ENCODE results near the gene OR2T11. TPM values are rescaled to one million over a fixed set of nuclear protein-coding genes. Genes with fewer than 3 reads are reported as not detected.
A peak's percentile ranks its signal among the peaks of the same experiment; 100 is the strongest.
"Not testable (repeated sequence)": the region's sequence is repeated elsewhere in the genome, so short reads cannot be mapped to it uniquely, and the experiment has no call there.

OR2T11 gene
- total RNA-seq, 2 experiments from 2014 or later = not detected

DNA sequence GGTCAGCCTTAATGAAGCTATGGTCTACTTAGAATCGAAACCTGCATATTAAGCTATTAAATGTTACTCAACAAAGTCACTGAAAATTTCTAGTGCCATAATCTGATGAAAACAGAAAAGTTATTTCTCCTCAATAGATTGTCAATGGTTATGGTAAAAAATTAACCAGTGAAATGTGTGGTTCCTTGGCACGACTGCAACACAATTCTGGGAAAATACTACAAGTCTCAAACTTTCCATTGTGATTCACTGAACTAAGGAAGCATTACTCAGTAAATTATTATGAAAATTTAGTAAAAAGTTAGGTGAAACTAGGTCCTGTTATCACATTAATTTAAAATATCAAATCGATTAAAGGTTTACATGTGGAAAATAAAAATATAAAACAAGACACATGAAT, 24.6 kb downstream of the OR2T11 start:
- peaks cover 2% of the 10 kb centered on the region for H3K27me3 Mint-ChIP-seq
- H3K27ac Mint-ChIP-seq = no peak overlapping the region
- no peak for DNase-seq
- H3K4me3 Mint-ChIP-seq = no peak overlapping the region
- ChIA-PET CTCF (interaction anchor here (1.4 kb wide), 1 partner anchor 14 kb away, joined by 5 read pairs; no protein-coding TSS in a partner anchor), POLR2A (no interaction called here)
- no peaks in the 10 kb centered on the region for H3K36me3 Mint-ChIP-seq
- peaks cover 11% of the 10 kb centered on the region for H3K4me1 Mint-ChIP-seq (ENCODE audit: low read depth)
- no peaks in the 10 kb centered on the region for H3K9me3 Mint-ChIP-seq
- intact Hi-C loops (cut with micrococcal nuclease) = no loop called here

DNA sequence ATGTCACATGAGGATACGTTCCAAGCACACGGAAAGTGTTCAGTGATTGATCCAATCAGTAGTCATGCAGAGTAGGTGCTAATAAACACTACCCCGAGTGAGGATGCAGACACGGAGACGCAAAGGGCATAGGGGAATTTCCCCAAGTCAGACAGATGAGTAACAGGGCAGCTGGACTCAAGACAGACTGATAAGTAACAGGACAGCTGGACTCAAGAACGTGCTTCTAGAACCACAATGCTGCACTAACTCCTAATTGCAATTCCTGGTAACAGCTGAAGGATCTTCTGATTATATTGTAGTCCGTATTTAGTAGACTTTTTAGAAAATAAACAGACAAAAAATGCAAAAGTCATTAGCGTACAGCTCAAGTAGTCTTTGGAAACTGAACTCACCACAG, 35.5 kb downstream of the OR2T11 start:
- H3K4me1 Mint-ChIP-seq (ENCODE audit: low read depth) = peaks cover 6% of the 10 kb centered on the region
- H3K27me3 Mint-ChIP-seq = no peaks in the 10 kb centered on the region
- no peaks in the 10 kb centered on the region for H3K9me3 Mint-ChIP-seq
- no peaks in the 10 kb centered on the region for H3K36me3 Mint-ChIP-seq
- no peak overlapping the region for H3K27ac Mint-ChIP-seq
- no peak for DNase-seq
- intact Hi-C loops (cut with micrococcal nuclease) = no loop called here
- no peak overlapping the region for H3K4me3 Mint-ChIP-seq
- ChIA-PET POLR2A (no interaction called here), CTCF (no interaction called here)

DNA sequence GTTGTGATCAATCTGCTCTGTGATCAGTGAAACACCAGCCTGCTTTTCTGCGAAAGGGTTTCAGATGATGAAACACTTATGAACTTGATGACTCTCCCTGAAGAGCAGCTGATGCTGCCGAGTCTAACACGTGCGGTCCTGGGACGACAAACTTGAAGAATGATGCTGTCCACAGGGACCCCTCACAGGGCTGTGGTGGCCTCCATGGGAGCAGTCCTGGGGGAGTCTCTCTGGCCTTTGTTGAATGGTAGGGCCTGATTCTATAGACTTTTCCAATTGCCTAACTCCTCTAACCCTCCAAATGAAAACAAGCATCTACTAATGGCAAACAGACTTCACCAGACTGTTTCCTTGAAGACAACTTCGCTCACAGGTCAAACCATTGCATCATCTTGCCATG, 37.3 kb downstream of the OR2T11 start, which contains the start of gene OR2T10:
TSS of gene OR2T10 (minus strand) at position 112 of the 400 bp plus-strand sequence. CDS start 3,932 bp downstream, outside the sequence.
- Mint-ChIP-seq H3K9me3 (no peaks in the 10 kb centered on the region), H3K4me3 (no peak within 1 kb of the TSS), H3K27me3 (peaks cover 3% of the 10 kb centered on the region), H3K27ac (no peak within 1 kb of the TSS), H3K4me1 (ENCODE audit: low read depth) (peaks cover 6% of the 10 kb centered on the region), H3K36me3 (no peaks in the 10 kb centered on the region)
- intact Hi-C loops (cut with micrococcal nuclease) = no loop called here
- CTCF ChIA-PET = interaction anchor here (0.5 kb wide), 1 partner anchor 84 kb away, joined by 3 read pairs; no protein-coding TSS in a partner anchor
- no peak for DNase-seq
- POLR2A ChIA-PET = no interaction called here

DNA sequence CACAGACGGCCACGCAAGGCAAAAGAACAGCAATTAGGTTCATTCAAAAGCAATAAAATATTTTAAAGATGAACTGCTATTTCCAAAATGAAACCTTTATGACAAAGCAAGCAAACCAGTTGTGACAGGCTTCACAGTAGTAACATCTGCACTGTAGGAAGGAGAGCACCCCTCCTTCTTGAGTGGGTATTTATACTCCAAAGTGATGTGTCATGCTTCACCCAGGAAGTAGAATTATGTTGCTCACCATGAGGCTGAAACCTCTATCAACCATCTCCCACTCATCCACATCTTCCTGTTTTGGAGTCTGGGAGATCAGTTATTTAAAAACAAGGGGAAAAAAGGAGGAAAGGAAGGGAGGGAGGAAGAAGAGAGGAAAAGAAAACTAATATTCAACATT, 38.3 kb downstream of the OR2T11 start:
- Mint-ChIP-seq H3K9me3 (no peaks in the 10 kb centered on the region), H3K27ac (no peak overlapping the region), H3K4me3 (no peak overlapping the region), H3K36me3 (no peaks in the 10 kb centered on the region), H3K4me1 (ENCODE audit: low read depth) (peaks cover 6% of the 10 kb centered on the region), H3K27me3 (peaks cover 3% of the 10 kb centered on the region)
- CTCF ChIA-PET = no interaction called here
- intact Hi-C loops (cut with micrococcal nuclease) = no loop called here
- no peak for DNase-seq
- POLR2A ChIA-PET = no interaction called here

DNA sequence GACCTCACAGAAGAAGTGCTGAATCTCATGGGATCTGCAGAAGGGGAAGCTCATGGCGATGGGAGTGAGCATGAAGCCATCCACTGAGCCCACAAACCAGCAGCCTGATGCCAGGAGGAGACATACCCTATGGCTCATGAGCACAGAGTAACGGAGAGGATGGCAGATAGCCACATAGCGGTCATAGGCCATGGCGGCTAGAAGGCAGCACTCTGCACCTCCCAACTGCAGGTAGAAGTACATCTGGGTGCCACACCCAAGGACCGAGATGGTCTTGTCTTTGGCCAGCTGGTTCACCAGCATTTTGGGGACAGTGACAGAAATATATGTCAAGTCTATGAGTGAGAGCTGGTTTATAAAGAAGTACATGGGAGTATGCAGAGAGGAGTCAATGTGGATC, 41.7 kb downstream of the OR2T11 start:
- ChIA-PET CTCF (interaction anchor here (1.5 kb wide), 1 partner anchor 24 kb away, joined by 3 read pairs; no protein-coding TSS in a partner anchor), POLR2A (no interaction called here)
- no peaks in the 10 kb centered on the region for H3K9me3 Mint-ChIP-seq
- peaks cover 3% of the 10 kb centered on the region for H3K27me3 Mint-ChIP-seq
- no peak for DNase-seq
- H3K36me3 Mint-ChIP-seq = no peaks in the 10 kb centered on the region
- no peak overlapping the region for H3K27ac Mint-ChIP-seq
- H3K4me1 Mint-ChIP-seq (ENCODE audit: low read depth) = peaks cover 6% of the 10 kb centered on the region
- no peak overlapping the region for H3K4me3 Mint-ChIP-seq
- intact Hi-C loops (cut with micrococcal nuclease) = no loop called here

DNA sequence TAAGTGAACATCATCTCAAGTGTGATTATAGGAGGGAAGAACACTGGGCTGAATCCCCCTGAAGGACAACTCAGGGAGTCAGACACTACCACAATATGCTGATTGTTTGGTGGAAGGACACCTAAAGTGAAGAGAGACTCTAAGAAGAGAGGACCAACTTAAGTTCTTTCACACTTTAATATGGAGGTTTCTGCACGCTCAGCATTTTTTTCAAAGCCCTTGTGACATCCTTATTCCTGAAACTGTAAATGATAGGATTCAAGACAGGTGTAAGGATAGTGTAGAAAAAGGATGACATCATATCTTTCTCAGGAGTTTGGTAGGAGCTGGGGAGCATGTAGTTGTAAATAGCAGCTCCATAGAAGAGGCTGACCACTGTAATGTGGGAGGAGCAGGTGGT, 42.2 kb downstream of the OR2T11 start:
- intact Hi-C loops (cut with micrococcal nuclease) = no loop called here
- DNase-seq = no peak
- ChIA-PET CTCF (no interaction called here), POLR2A (no interaction called here)
- no peak overlapping the region for H3K27ac Mint-ChIP-seq
- H3K9me3 Mint-ChIP-seq = no peaks in the 10 kb centered on the region
- peaks cover 6% of the 10 kb centered on the region for H3K4me1 Mint-ChIP-seq (ENCODE audit: low read depth)
- no peaks in the 10 kb centered on the region for H3K36me3 Mint-ChIP-seq
- H3K4me3 Mint-ChIP-seq = no peak overlapping the region
- H3K27me3 Mint-ChIP-seq = peaks cover 3% of the 10 kb centered on the region

DNA sequence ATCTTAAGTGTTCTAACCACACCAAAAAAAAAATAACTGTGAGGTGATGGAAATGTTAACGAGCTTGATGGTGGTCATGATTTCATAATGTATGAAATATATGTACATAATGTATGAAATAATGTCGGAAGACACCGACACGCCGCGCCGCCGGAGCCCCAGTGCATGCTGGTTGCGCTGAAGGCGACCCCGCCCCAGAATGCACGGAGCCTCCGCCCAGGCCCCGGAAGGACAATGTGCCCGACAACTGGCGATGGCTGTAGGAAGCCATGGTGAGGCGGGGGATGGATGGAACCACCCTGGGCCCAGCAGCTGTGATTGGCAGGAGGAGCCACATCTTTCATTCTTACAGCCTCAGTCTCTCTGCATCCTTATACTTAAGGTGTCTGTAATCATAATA, 44.8 kb downstream of the OR2T11 start:
- DNase-seq = no peak
- H3K4me1 Mint-ChIP-seq (ENCODE audit: low read depth) = peaks cover 2% of the 10 kb centered on the region
- H3K4me3 Mint-ChIP-seq = no peak overlapping the region
- ChIA-PET CTCF (no interaction called here), POLR2A (no interaction called here)
- no peak overlapping the region for H3K27ac Mint-ChIP-seq
- H3K36me3 Mint-ChIP-seq = no peaks in the 10 kb centered on the region
- H3K27me3 Mint-ChIP-seq = peaks cover 3% of the 10 kb centered on the region
- H3K9me3 Mint-ChIP-seq = no peaks in the 10 kb centered on the region
- intact Hi-C loops (cut with micrococcal nuclease) = no loop called here

DNA sequence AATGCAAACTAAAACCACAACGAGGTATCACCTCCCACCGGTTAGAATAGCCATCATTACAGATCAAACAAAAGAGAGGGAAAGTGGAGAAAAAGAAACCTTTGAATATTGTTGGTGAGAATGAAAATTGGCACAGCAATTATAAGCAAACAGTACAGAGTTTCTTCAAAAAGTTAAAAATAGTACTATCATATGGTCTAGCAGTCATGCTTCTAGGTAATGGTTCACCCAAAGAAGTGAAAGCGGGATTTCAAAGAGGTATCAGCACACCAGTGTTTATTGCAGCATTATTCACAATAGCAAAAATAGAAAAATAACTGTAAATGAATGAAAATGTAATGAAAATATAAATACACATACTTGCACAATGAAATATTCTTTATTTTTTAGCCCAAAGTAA, 45.6 kb downstream of the OR2T11 start:
- peaks cover 3% of the 10 kb centered on the region for H3K27me3 Mint-ChIP-seq
- no peak for DNase-seq
- CTCF ChIA-PET = no interaction called here
- H3K36me3 Mint-ChIP-seq = no peaks in the 10 kb centered on the region
- no peaks in the 10 kb centered on the region for H3K9me3 Mint-ChIP-seq
- H3K27ac Mint-ChIP-seq = no peak overlapping the region
- POLR2A ChIA-PET = no interaction called here
- intact Hi-C loops (cut with micrococcal nuclease) = loop anchor here (10.0 kb wide), 1 partner anchor 185 kb away; the partner anchor contains the start of gene OR2T1
- H3K4me3 Mint-ChIP-seq = no peak overlapping the region
- H3K4me1 Mint-ChIP-seq (ENCODE audit: low read depth) = peaks cover 7% of the 10 kb centered on the region

DNA sequence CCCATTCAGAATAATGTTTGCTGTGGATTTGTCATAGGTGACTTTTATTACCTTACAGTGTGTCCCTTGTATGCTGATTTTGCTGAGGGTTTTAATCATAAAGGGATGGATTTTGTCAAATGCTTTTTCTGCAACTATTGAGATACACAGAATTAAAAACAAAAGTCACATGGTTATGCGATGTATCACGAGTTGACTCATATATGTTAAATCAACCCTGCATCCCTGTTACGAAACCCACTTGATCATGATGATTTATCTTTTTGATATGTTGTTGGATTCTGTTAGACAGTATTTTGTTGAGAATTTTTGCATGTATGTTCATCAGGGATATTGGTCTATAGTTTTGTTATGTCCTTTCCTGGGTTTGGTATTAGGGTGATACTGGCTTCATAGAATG, 49.6 kb downstream of the OR2T11 start:
- Mint-ChIP-seq H3K9me3 (no peaks in the 10 kb centered on the region), H3K27ac (no peak overlapping the region), H3K36me3 (no peaks in the 10 kb centered on the region), H3K4me3 (no peak overlapping the region), H3K4me1 (ENCODE audit: low read depth) (peaks cover 7% of the 10 kb centered on the region), H3K27me3 (no peaks in the 10 kb centered on the region)
- ChIA-PET CTCF (no interaction called here), POLR2A (no interaction called here)
- no peak for DNase-seq
- intact Hi-C loops (cut with micrococcal nuclease) = loop anchor here (10.0 kb wide), 1 partner anchor 180 kb away; the partner anchor contains the start of gene OR2T1

DNA sequence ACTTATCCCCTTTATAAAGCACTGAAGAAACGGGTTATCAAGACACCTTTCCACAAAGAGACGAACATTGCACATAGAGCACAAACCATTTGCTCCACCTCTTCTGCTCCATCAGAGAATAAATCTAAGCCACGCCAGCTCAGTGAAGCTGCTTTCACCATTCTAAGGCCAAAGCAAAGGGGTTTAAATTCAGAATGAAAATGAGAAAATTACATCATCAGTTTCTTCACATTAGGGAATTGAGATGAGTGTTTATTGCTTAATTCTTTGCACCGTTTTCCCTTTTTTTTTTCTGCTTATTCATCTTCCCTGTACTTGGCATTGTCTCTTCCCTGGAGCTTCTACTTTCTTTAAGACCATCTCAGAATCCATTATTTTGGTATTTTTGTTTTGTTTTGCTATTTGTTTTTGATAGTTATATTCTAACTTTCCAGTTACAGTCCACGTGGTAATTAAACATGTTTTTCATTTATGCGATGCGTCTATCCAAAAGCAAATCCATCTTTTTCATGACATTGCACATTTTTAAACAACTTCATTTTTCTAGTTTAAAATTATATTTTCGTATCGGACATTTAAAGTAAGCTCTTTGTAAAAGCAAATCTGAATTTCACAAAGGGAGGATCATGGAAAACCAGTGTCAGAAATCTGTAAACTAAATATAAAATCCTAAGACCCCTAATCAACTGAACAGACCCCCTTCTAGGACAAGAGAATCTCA, 58.5 kb downstream of the OR2T11 start:
- Mint-ChIP-seq H3K27me3 (no peaks in the 10 kb centered on the region), H3K4me3 (no peak overlapping the region), H3K4me1 (ENCODE audit: low read depth) (peaks cover 8% of the 10 kb centered on the region), H3K27ac (no peak overlapping the region), H3K36me3 (no peaks in the 10 kb centered on the region), H3K9me3 (peaks cover 6% of the 10 kb centered on the region)
- POLR2A ChIA-PET = no interaction called here
- intact Hi-C loops (cut with micrococcal nuclease) = loop anchor here (10.0 kb wide), 1 partner anchor 102 kb away; the partner anchor contains the start of gene OR2T3
- peak; percentile 13 for DNase-seq
- CTCF ChIA-PET = interaction anchor here (0.9 kb wide), 1 partner anchor 47 kb away, joined by 3 read pairs; no protein-coding TSS in a partner anchor

DNA sequence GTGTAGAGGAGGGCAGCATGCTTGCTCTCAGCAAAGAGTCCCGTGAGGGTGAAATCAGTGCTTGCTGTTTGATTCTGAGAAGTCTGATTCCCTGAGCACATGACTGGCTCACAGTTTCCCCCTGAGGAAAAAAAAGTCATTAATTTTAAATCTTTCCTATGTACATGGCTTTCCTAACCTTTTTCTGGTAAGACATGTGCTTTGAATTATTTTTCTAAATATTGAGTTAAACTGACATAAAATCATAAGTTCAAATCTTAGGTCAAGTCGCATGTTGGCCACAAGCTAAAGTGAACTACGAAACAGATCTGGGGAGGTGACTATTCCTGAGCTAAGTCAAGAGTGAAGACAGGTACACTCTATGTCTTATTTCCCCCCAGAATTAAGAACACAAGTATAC, 60.2 kb downstream of the OR2T11 start, which contains the start of gene OR2T34:
TSS of gene OR2T34 (minus strand) at position 101 of the 400 bp plus-strand sequence. CDS start at position 101, 0 bp downstream.
- H3K9me3 Mint-ChIP-seq, H3K4me3 Mint-ChIP-seq, H3K27ac Mint-ChIP-seq, H3K27me3 Mint-ChIP-seq, CTCF ChIA-PET, DNase-seq, H3K36me3 Mint-ChIP-seq, POLR2A ChIA-PET: not testable (repeated sequence)
- peaks cover 12% of the 10 kb centered on the region for H3K4me1 Mint-ChIP-seq (ENCODE audit: low read depth)
- intact Hi-C loops (cut with micrococcal nuclease) = loop anchor here (10.0 kb wide), 1 partner anchor 100 kb away; the partner anchor contains the start of gene OR2T3

DNA sequence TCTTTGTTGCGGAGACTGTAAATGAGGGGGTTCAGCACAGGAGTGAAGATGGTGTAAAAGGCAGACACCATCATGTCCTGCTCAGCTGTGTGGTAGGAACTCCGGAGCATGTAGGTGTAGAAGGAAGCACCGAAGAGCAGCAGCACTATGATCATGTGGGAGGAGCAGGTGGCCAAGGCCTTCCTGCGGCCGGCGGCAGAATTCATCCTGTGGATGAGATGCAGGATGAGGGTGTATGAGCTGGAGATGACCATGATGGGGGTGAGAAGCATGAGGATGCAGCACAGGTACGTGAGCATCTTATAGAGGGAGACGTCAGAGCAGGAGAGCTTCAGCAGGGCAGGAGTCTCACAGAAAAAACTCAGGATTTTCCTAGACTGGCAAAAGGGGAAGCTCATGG, 61.0 kb downstream of the OR2T11 start:
- POLR2A ChIA-PET, H3K4me3 Mint-ChIP-seq, H3K27ac Mint-ChIP-seq, DNase-seq, H3K27me3 Mint-ChIP-seq, CTCF ChIA-PET, H3K9me3 Mint-ChIP-seq, H3K36me3 Mint-ChIP-seq: not testable (repeated sequence)
- intact Hi-C loops (cut with micrococcal nuclease) = loop anchor here (10.0 kb wide), 1 partner anchor 99 kb away; the partner anchor contains the start of gene OR2T3
- peaks cover 12% of the 10 kb centered on the region for H3K4me1 Mint-ChIP-seq (ENCODE audit: low read depth)

Data from activated CD4-positive, alpha-beta memory T cell treated with anti-CD3 and anti-CD28 coated beads for 36 hours (primary cell).